Hindlimb muscle (tissue), 1 donor: Measurements from ENCODE around the gene INSRR. TPM values are rescaled to one million over a fixed set of nuclear protein-coding genes. Genes with fewer than 3 reads are reported as not detected.

ENCODE experiments used
- DNase-seq: peaks from one replicate; pipeline ENCODE4 v3.0.0-alpha.2; 2013
- polyA plus RNA-seq: library from polyadenylated mRNA; unstranded; fragments of 120-200 nt; gene quantifications from one replicate; pipeline ENCODE4 v1.2.1, GENCODE V29; 2013; ENCODE audit not compliant: insufficient read length

Gene INSRR
- polyA plus RNA-seq, 1 donor = 0.93 TPM

- DNase-seq = no peak
Observed at GRCh38 chr1:156804572-156805243, 54.2 kb downstream of the INSRR start.

DNA sequence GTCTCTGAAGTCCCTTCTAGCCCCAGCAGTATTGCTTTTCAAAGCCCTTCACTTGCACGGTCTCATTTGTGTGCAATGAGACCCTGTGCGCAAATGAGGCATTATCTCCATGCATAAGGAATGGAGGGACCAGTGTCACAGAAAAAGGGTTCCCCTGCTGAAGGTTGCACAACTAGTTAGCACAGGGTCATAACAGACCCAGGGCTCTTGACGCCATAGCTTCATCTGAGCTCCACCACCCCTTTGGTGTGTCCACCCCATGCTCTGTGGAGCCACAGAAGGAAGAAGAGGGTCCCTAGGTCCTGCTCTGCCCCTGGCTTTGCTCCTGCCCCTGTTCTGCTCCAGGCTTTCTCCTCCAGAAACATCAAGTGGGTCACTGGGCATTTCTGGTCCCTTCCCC, 54.9 kb downstream of the INSRR start:
- no peak for DNase-seq

DNA sequence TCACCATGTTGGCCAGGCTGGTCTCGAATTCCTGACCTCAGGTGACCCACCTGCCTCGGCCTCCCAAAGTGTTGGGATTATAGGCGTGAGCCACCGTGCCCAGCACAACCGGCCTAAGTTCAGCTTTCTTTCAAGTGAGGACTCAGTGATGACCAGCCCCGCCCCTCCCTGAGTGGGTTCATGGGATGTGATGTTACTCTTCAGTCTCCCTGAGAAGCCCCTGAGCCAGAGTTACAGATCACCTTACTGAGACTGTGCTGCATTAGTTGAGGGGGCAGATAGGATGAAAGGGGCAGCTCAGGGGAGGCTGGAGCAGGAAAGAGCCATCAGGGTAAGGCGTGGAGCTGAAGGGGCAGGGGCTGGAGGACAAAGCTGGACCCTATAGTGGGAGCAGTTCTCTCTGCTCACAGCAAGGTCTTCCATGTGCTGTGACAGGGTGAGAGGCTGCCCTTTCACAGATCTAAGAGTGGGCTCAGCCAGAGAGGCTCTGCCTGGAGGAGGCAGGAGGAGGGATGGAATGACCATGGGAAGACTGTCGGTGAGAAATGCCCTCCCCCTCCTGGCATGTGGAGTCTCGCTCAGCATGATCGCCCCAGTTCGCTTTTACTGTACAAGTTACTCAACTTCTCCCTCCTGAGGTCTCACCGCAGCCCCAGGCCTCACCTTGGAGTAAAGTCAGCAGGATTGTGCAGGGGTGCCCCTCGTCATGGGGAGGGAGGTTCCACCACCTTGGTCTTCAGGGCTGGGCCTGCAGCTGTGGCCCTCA, 55.6 kb downstream of the INSRR start:
- DNase-seq = no peak

- DNase-seq = no peak
Observed at GRCh38 chr1:156802421-156802935, 56.4 kb downstream of the INSRR start.

- DNase-seq = no peak
Observed at GRCh38 chr1:156801409-156802121, 57.4 kb downstream of the INSRR start.

DNA sequence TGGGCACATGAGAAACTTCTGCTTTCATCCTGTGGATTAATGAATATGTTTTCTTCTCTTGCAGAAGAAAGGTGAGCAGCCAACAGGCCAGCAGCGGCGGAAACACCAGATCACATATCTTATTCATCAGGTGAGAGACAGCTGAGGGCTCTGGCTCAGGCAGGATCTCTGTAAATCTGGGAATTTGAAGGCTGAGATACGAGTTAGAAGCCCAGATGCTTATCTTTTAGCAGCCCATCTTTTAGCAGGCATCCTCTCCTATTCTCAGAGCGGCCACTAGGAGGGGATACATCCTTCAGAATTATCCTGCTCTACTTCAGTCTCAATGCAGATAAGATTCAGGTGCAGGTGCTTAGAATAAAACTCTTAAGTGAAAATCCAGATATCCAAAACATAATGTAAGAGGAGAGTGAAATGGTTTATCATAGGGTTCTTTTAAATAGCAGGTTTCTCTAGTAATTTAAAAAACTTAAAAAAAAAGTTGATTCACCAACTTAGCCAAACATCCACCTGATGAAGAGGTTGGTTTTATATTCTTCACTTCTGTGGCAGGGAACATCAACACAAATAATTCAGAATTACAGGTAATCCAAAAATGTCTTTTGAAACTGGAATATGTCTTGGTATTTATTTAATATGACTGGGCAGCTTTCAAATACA, 61.6 kb downstream of the INSRR start:
- DNase-seq = no peak

GRCh38 chr1:156796340-156797097, 62.4 kb downstream of the INSRR start:
- no peak for DNase-seq

DNA sequence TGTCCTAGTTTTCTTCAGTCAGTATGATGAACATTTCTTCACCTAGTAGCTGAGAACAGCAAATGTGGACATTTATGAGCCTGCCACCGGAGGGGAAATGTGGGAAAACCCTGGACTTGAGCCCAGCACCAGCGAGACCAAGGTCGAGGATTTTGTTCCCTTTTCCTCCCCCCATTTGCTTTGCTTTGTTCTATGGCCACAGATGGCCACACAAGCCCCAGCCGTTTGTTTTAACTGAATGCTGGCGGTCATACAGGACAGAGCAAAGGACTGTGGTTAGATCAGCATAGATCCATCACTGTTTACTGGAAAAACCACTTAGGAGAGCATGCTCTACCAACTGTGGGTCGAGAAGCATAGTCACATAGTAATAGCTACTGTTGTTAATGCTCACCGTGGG, 63.1 kb downstream of the INSRR start:
- no peak for DNase-seq

GRCh38 chr1:156795374-156795733, 63.6 kb downstream of the INSRR start:
- no peak for DNase-seq

- no peak for DNase-seq
Observed at GRCh38 chr1:156794506-156795373, 64.2 kb downstream of the INSRR start.

Other genes with a start within 250 kb of the INSRR start
- 0.43 TPM for gene HAPLN2, start 239.7 kb downstream of the INSRR start, polyA plus RNA-seq
- 0.88 TPM for gene BCAN, start 217.0 kb downstream of the INSRR start, polyA plus RNA-seq
- 1,095 TPM for gene NES, start 181.7 kb downstream of the INSRR start, polyA plus RNA-seq
- gene CRABP2, start 153.5 kb downstream of the INSRR start, polyA plus RNA-seq = 314 TPM
- 22.2 TPM for gene METTL25B, start 130.6 kb downstream of the INSRR start, polyA plus RNA-seq
- 24.0 TPM for gene ISG20L2, start 130.4 kb downstream of the INSRR start, polyA plus RNA-seq
- gene MRPL24, start 118.0 kb downstream of the INSRR start, polyA plus RNA-seq = 64.6 TPM
- gene HDGF, start 107.4 kb downstream of the INSRR start, polyA plus RNA-seq = 142 TPM
- gene PRCC, start 91.6 kb downstream of the INSRR start, polyA plus RNA-seq = 64.9 TPM
- gene SH2D2A, start 42.3 kb downstream of the INSRR start, polyA plus RNA-seq = 0.49 TPM
- 1.1 TPM for gene NTRK1, start 1.7 kb upstream of the INSRR start, polyA plus RNA-seq
- 29.2 TPM for gene PEAR1, start 34.6 kb upstream of the INSRR start, polyA plus RNA-seq
- 0.83 TPM for gene LRRC71, start 61.5 kb upstream of the INSRR start, polyA plus RNA-seq
- 23.1 TPM for gene ARHGEF11, start 186.6 kb upstream of the INSRR start, polyA plus RNA-seq
- gene ETV3L, start 240.7 kb upstream of the INSRR start, polyA plus RNA-seq = not detected